OCI-LY1 (cell line): Measurements from ENCODE around the gene RPUSD4.
A peak's percentile ranks its signal among the peaks of the same experiment; 100 is the strongest.

Experiments used
- H2AFZ ChIP-seq: fragments of 200-600 bp; sonication (generic), shearing (Covaris generic); 2 replicates; pipeline ENCODE4 v1.6.0; 2014; ENCODE audit warnings: antibody characterized with exemption, mild to moderate bottlenecking, low read length
- H3F3A ChIP-seq: fragments of 200-600 bp; sonication (generic), shearing (Covaris generic); 2 replicates; pipeline ENCODE4 v1.6.0; 2014; ENCODE audit warnings: mild to moderate bottlenecking, antibody characterized with exemption, low read length, moderate library complexity; ENCODE audit not compliant: insufficient read depth
- H3K27ac ChIP-seq: fragments of 200-600 bp; sonication (generic); 2 replicates; pipeline ENCODE4 v1.5.1; 2014; ENCODE audit warnings: low read length, mixed run types, mild to moderate bottlenecking, low read depth; ENCODE audit not compliant: poor library complexity, severe bottlenecking
- H3K27me3 ChIP-seq: fragments of 200-600 bp; sonication (generic); 2 replicates; pipeline ENCODE4 v1.6.0; 2014; ENCODE audit warnings: antibody characterized with exemption, mild to moderate bottlenecking, low read length, moderate library complexity; ENCODE audit not compliant: insufficient read depth
- H3K36me3 ChIP-seq: fragments of 200-600 bp; sonication (generic); 2 replicates; pipeline ENCODE4 v1.6.1; 2014; ENCODE audit warnings: mild to moderate bottlenecking, antibody characterized with exemption, low read length, moderate library complexity, mixed read lengths; ENCODE audit not compliant: insufficient read depth
- H3K4me1 ChIP-seq: fragments of 200-600 bp; sonication (generic); 2 replicates; pipeline ENCODE4 v1.5.1; 2014; ENCODE audit warnings: mild to moderate bottlenecking, low read length, moderate library complexity; ENCODE audit not compliant: insufficient read depth, severe bottlenecking
- H3K4me2 ChIP-seq: fragments of 200-600 bp; sonication (generic), shearing (Covaris generic); 2 replicates; pipeline ENCODE4 v1.6.1; 2014; ENCODE audit warnings: low read length
- H3K4me3 ChIP-seq: fragments of 200-600 bp; sonication (generic); 2 replicates; pipeline ENCODE4 v1.5.1; 2014; ENCODE audit warnings: low read length, low read depth, mild to moderate bottlenecking, mixed read lengths; ENCODE audit not compliant: poor library complexity, severe bottlenecking
- H3K79me2 ChIP-seq: fragments of 200-600 bp; shearing (Covaris generic); 2 replicates; pipeline ENCODE4 v1.6.1; 2016; ENCODE audit warnings: mixed run types, low read length, mixed read lengths; ENCODE audit not compliant: insufficient read depth
- H3K9ac ChIP-seq: fragments of 200-600 bp; sonication (generic), shearing (Covaris generic); 2 replicates; pipeline ENCODE4 v1.6.1; 2014; ENCODE audit warnings: mild to moderate bottlenecking, low read length, mixed read lengths
- H3K9me2 ChIP-seq: fragments of 200-600 bp; sonication (generic), shearing (Covaris generic); 2 replicates; pipeline ENCODE4 v1.6.1; 2014; ENCODE audit warnings: low read depth, mild to moderate bottlenecking, low read length, mixed read lengths
- H3K9me3 ChIP-seq: fragments of 200-600 bp; shearing (Covaris generic); 2 replicates; pipeline ENCODE4 v1.6.1; 2014; ENCODE audit warnings: low read length, mixed read lengths
- H4K20me1 ChIP-seq: fragments of 200-600 bp; sonication (generic), shearing (Covaris generic); 2 replicates; pipeline ENCODE4 v1.6.0; 2016; ENCODE audit warnings: mild to moderate bottlenecking, low read length; ENCODE audit not compliant: insufficient read depth
- CTCF ChIP-seq: fragments of 200-600 bp; sonication (generic), shearing (Covaris generic); IDR thresholded peaks from 2 replicates; pipeline ENCODE4 v1.5.1; 2017; ENCODE audit warnings: mild to moderate bottlenecking, antibody characterized with exemption, low read length, moderate library complexity, mixed read lengths
- EZH2 ChIP-seq: fragments of 200-600 bp; sonication (generic), shearing (Covaris generic); IDR thresholded peaks from 2 replicates; pipeline ENCODE4 v1.8.0; 2017; ENCODE audit warnings: borderline replicate concordance, mixed run types, mild to moderate bottlenecking, antibody characterized with exemption, low read length, moderate library complexity, mixed read lengths

RPUSD4 gene

GRCh38 chr11:126195119-126195518 is 16.3 kb downstream of the RPUSD4 start:
- H3F3A ChIP-seq: no peaks in the 10 kb centered on the region
- no peak overlapping the region for H3K4me2 ChIP-seq
- TF ChIP-seq EZH2: no peak
- TF ChIP-seq CTCF: no peak
- H2AFZ ChIP-seq: no peak overlapping the region
- H3K27ac ChIP-seq: no peak overlapping the region
- H3K9me2 ChIP-seq: no peaks in the 10 kb centered on the region
- H3K4me1 ChIP-seq: no peaks in the 10 kb centered on the region
- H3K9ac ChIP-seq: no peak overlapping the region
- no peaks in the 10 kb centered on the region for H3K79me2 ChIP-seq
- H3K27me3 ChIP-seq: no peaks in the 10 kb centered on the region
- H3K4me3 ChIP-seq: no peak overlapping the region
- H4K20me1 ChIP-seq: no peaks in the 10 kb centered on the region
- H3K36me3 ChIP-seq: peaks cover 69% of the 10 kb centered on the region
- no peaks in the 10 kb centered on the region for H3K9me3 ChIP-seq

GRCh38 chr11:126194121-126194543 is 17.3 kb downstream of the RPUSD4 start:
- no peak overlapping the region for H3K27ac ChIP-seq
- no peak overlapping the region for H2AFZ ChIP-seq
- no peak overlapping the region for H3K4me3 ChIP-seq
- no peaks in the 10 kb centered on the region for H3F3A ChIP-seq
- no peaks in the 10 kb centered on the region for H3K79me2 ChIP-seq
- no peak overlapping the region for H3K4me2 ChIP-seq
- TF ChIP-seq CTCF (peak; percentile 65), EZH2 (no peak)
- no peaks in the 10 kb centered on the region for H4K20me1 ChIP-seq
- no peaks in the 10 kb centered on the region for H3K27me3 ChIP-seq
- no peaks in the 10 kb centered on the region for H3K9me3 ChIP-seq
- no peak overlapping the region for H3K9ac ChIP-seq
- H3K9me2 ChIP-seq: no peaks in the 10 kb centered on the region
- H3K36me3 ChIP-seq: peaks cover 59% of the 10 kb centered on the region
- H3K4me1 ChIP-seq: peaks cover 5% of the 10 kb centered on the region

- Histone ChIP-seq H3K4me1 (peaks cover 16% of the 10 kb centered on the region), H3K4me2 (no peak overlapping the region), H4K20me1 (no peaks in the 10 kb centered on the region), H3K4me3 (no peak overlapping the region), H3K9ac (no peak overlapping the region), H3K36me3 (peaks cover 49% of the 10 kb centered on the region), H3K9me3 (no peaks in the 10 kb centered on the region), H3K27ac (no peak overlapping the region), H3K79me2 (no peaks in the 10 kb centered on the region), H3F3A (no peaks in the 10 kb centered on the region), H3K9me2 (no peaks in the 10 kb centered on the region), H3K27me3 (no peaks in the 10 kb centered on the region), H2AFZ (no peak overlapping the region)
- no peak for TF ChIP-seq CTCF
- TF ChIP-seq EZH2: no peak
Observed at GRCh38 chr11:126193038-126193478, 18.4 kb downstream of the RPUSD4 start.
